Vagina (tissue), 2 donors: ENCODE data around the gene SHROOM2. TPM values are rescaled to one million over a fixed set of nuclear protein-coding genes. Genes with fewer than 3 reads are reported as not detected.

Source experiments
- DNase-seq, 2 donors: peaks; one replicate each; pipeline ENCODE4 v3.0.0-alpha.2; 2017; ENCODE audit errors: extremely low spot score in 2 of 2
- H3K27ac ChIP-seq: fragments of 200-600 bp; sonication (generic); one replicate; pipeline ENCODE4 v1.5.1; 2019
- H3K27me3 ChIP-seq: fragments of 200-600 bp; sonication (generic); one replicate; pipeline ENCODE4 v1.5.1; 2019
- H3K36me3 ChIP-seq, 2 donors: fragments of 200-600 bp; sonication (generic); one replicate each; pipeline ENCODE4 v1.5.1; 2017 to 2019
- H3K4me1 ChIP-seq: fragments of 200-600 bp; sonication (generic); one replicate; pipeline ENCODE4 v1.5.1; 2019
- H3K4me3 ChIP-seq, 2 donors: fragments of 200-600 bp; sonication (generic); 1 replicate in 1 of 2; 2 replicates in 1 of 2; pipeline ENCODE4 v1.5.1; 2016 to 2019
- H3K9me3 ChIP-seq: fragments of 200-600 bp; sonication (generic); one replicate; pipeline ENCODE4 v1.5.1; 2019
- POLR2A ChIP-seq, 2 donors: fragments of 450-650 bp; IDR thresholded peaks; one replicate each; pipeline ENCODE4 v1.6.1; 2017; ENCODE audit warnings: antibody characterized with exemption in 2 of 2, mild to moderate bottlenecking in 2 of 2, moderate library complexity in 2 of 2
- POLR2AphosphoS5 ChIP-seq, 2 donors: sonication (generic); formaldehyde crosslinking; IDR thresholded peaks; one replicate each; pipeline ENCODE4 v1.9.0; 2017; ENCODE audit warnings: antibody characterized with exemption in 2 of 2, mild to moderate bottlenecking in 2 of 2, low read depth in 1 of 2; ENCODE audit not compliant: insufficient read depth in 1 of 2
- intact Hi-C: fragments of 100-400 bp; cut with DNase I; formaldehyde crosslinking; loops from one replicate; pipeline ENCODE4 v1.15.1; 2023
- total RNA-seq: library from RNA; depleted of rRNA; stranded (reverse); fragments of >200 nt; gene quantifications from one replicate; pipeline ENCODE4 v1.2.3, GENCODE V29; 2016
- TF ChIP-seq, protein P1 (sequence below), 3 experiments: fragments of 450-650 bp in 2 of 3; fragments of 200-600 bp in 1 of 3; sonication (generic) in 1 of 3; IDR thresholded peaks; one replicate each; pipeline ENCODE4 v1.5.1; 2017 to 2019; ENCODE audit warnings: antibody characterized with exemption in 3 of 3, mild to moderate bottlenecking in 2 of 3, moderate library complexity in 2 of 3

The SHROOM2 gene
- total RNA-seq, 1 donor from 2014 or later, result 8.8 TPM

- TF ChIP-seq POLR2AphosphoS5 (IDR thresholded peaks at IDR 0.05; ENCODE audit: insufficient read depth in 1 of 2, low read depth in 1 of 2) (no peak), POLR2A (IDR thresholded peaks at IDR 0.05) (no peak)
- intact Hi-C loops, result no loop called here
- no peaks in the 10 kb centered on the region for H3K4me1 ChIP-seq
These were observed 87.1 kb downstream of the SHROOM2 start for GRCh38 chrX:9873360-9873759.

GRCh38 chrX:9873952-9874351 is 87.7 kb downstream of the SHROOM2 start:
- no peak for DNase-seq
- no peaks in the 10 kb centered on the region for H3K9me3 ChIP-seq
- H3K27me3 ChIP-seq, result no peaks in the 10 kb centered on the region
- intact Hi-C loops, result no loop called here
- TF ChIP-seq, protein P1, sequence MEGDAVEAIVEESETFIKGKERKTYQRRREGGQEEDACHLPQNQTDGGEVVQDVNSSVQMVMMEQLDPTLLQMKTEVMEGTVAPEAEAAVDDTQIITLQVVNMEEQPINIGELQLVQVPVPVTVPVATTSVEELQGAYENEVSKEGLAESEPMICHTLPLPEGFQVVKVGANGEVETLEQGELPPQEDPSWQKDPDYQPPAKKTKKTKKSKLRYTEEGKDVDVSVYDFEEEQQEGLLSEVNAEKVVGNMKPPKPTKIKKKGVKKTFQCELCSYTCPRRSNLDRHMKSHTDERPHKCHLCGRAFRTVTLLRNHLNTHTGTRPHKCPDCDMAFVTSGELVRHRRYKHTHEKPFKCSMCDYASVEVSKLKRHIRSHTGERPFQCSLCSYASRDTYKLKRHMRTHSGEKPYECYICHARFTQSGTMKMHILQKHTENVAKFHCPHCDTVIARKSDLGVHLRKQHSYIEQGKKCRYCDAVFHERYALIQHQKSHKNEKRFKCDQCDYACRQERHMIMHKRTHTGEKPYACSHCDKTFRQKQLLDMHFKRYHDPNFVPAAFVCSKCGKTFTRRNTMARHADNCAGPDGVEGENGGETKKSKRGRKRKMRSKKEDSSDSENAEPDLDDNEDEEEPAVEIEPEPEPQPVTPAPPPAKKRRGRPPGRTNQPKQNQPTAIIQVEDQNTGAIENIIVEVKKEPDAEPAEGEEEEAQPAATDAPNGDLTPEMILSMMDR (IDR thresholded peaks at IDR 0.05), result peak in 1 of 3 experiments; percentile 20
- TF ChIP-seq POLR2A (IDR thresholded peaks at IDR 0.05), result no peak
- no peaks in the 10 kb centered on the region for H3K4me1 ChIP-seq
- H3K27ac ChIP-seq, result no peak overlapping the region
- H3K36me3 ChIP-seq, result no peaks in the 10 kb centered on the region
- H3K4me3 ChIP-seq, result no peak overlapping the region

More at GRCh38 chrX:9873360-9873759, 87.1 kb downstream of the SHROOM2 start:
- DNase-seq, result no peak
- H3K4me3 ChIP-seq, result no peak overlapping the region
- H3K27ac ChIP-seq, result no peak overlapping the region
- no peaks in the 10 kb centered on the region for H3K9me3 ChIP-seq
- H3K27me3 ChIP-seq, result no peaks in the 10 kb centered on the region
- no peaks in the 10 kb centered on the region for H3K36me3 ChIP-seq

- H3K27me3 ChIP-seq, result no peaks in the 10 kb centered on the region
- no peak for DNase-seq
- no peaks in the 10 kb centered on the region for H3K36me3 ChIP-seq
- no peaks in the 10 kb centered on the region for H3K9me3 ChIP-seq
- intact Hi-C loops, result no loop called here
- H3K27ac ChIP-seq, result no peak overlapping the region
- no peak overlapping the region for H3K4me3 ChIP-seq
- no peaks in the 10 kb centered on the region for H3K4me1 ChIP-seq
- TF ChIP-seq, protein P1 (IDR thresholded peaks at IDR 0.05), result no peak
- TF ChIP-seq POLR2A (IDR thresholded peaks at IDR 0.05) (no peak), POLR2AphosphoS5 (IDR thresholded peaks at IDR 0.05; ENCODE audit: insufficient read depth in 1 of 2, low read depth in 1 of 2) (no peak)
These were observed 88.3 kb downstream of the SHROOM2 start for GRCh38 chrX:9874483-9874882.

GRCh38 chrX:9875801-9876200 is 89.6 kb downstream of the SHROOM2 start:
- H3K27me3 ChIP-seq, result no peaks in the 10 kb centered on the region
- no peak for DNase-seq
- H3K4me3 ChIP-seq, result no peak overlapping the region
- no peaks in the 10 kb centered on the region for H3K36me3 ChIP-seq
- no peak for TF ChIP-seq POLR2A (IDR thresholded peaks at IDR 0.05)
- no peak for TF ChIP-seq POLR2AphosphoS5 (IDR thresholded peaks at IDR 0.05; ENCODE audit: insufficient read depth in 1 of 2, low read depth in 1 of 2)
- H3K27ac ChIP-seq, result no peak overlapping the region
- no peaks in the 10 kb centered on the region for H3K9me3 ChIP-seq
- no peaks in the 10 kb centered on the region for H3K4me1 ChIP-seq
- intact Hi-C loops, result no loop called here

DNA sequence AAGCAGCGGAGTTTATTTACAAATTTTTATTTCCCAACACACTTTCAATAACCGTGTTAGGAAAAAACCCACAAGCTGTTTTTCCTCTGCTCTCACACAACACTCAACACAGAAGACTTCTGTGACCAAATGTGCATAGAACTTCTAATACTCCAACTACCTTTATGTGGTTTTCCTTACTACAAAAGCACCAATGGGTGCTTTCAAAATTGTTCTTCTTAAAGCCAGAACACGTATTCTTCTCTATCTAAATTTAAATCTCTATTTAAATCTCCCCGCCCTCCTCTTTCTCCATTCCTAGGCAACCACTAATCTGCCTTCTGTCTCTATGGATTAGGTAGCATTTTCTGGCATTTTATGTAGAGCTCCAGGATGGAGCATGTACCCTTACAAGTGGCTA is 90.0 kb downstream of the SHROOM2 start:
- intact Hi-C loops, result no loop called here
- no peak for DNase-seq
- no peaks in the 10 kb centered on the region for H3K27me3 ChIP-seq
- no peaks in the 10 kb centered on the region for H3K4me1 ChIP-seq
- H3K36me3 ChIP-seq, result no peaks in the 10 kb centered on the region
- no peaks in the 10 kb centered on the region for H3K9me3 ChIP-seq
- H3K27ac ChIP-seq, result no peak overlapping the region
- H3K4me3 ChIP-seq, result no peak overlapping the region
- TF ChIP-seq POLR2A (IDR thresholded peaks at IDR 0.05) (no peak), POLR2AphosphoS5 (IDR thresholded peaks at IDR 0.05; ENCODE audit: insufficient read depth in 1 of 2, low read depth in 1 of 2) (no peak)
- TF ChIP-seq, protein P1 (IDR thresholded peaks at IDR 0.05), result no peak

DNA sequence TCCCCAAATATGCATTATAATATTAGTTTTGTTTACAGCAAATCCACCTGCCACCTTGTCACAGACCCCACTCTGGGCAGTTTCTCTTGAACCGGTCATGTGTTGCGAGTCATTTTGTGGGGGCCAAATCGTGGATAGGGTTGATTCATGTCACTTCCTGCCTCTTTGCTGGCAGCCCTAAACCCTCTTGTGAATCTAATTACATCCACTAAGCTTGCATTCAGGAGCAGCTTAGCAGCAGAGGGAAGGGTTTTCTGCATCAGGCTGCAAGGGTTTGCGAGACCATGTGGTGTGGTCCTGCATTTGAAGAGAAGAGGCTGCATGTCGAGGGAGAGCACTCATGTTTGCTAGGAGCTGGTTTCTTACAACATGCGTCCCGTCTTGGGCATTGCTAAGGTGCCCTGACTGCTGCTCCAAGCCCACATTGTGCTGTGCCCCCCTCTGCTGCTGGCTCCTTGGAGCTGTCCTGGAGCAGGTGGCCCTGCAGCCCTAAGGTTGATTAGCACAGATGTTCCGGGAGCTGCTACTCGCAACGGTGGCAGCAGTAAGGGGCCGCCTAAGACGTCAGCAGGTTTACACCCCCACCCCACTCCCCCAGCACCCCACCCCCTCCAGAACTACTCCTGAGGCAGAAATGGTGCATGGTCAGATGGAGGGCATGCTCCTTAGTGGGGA is 92.1 kb downstream of the SHROOM2 start:
- Histone ChIP-seq H3K4me3 (no peak overlapping the region), H3K9me3 (no peaks in the 10 kb centered on the region), H3K4me1 (no peaks in the 10 kb centered on the region), H3K36me3 (no peaks in the 10 kb centered on the region), H3K27me3 (no peaks in the 10 kb centered on the region), H3K27ac (no peak overlapping the region)
- intact Hi-C loops, result no loop called here
- TF ChIP-seq, protein P1 (IDR thresholded peaks at IDR 0.05), result no peak
- TF ChIP-seq POLR2AphosphoS5 (IDR thresholded peaks at IDR 0.05; ENCODE audit: insufficient read depth in 1 of 2, low read depth in 1 of 2), result no peak
- TF ChIP-seq POLR2A (IDR thresholded peaks at IDR 0.05), result no peak
- no peak for DNase-seq
